Measurements from ENCODE around the gene H1-8. TPM values are rescaled to one million over a fixed set of nuclear protein-coding genes. Genes with fewer than 3 reads are reported as not detected.
A peak's percentile ranks its signal among the peaks of the same experiment; 100 is the strongest.
"Not testable (repeated sequence)": the region's sequence is repeated elsewhere in the genome, so short reads cannot be mapped to it uniquely, and the experiment has no call there.

H1-8 gene
- total RNA-seq, 1 donor from 2014 or later: not detected

DNA sequence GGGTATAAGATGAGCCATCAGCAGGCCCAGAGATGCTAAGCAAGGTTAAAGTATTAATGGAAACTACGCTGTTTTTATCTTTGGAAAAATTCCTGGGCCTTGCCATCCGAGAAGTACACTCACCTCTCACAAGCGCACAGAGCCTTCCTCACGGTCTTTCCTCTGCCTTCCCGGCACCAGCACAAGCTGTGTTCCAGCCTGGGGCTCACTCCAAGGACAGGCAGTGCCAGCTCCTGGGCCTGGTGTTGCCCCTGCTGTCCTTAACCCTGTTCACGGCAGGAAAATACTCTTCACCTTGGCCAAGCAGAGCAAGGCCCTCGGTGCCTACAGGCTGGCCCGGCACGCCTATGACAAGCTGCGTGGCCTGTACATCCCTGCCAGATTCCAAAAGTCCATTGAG lies 28.9 kb upstream of the H1-8 start:
- H3K4me3 Mint-ChIP-seq (ENCODE audit: unreplicated experiment): no peak overlapping the region
- DNase-seq (ENCODE audit: low spot score): peak; percentile 46
- H3K27ac Mint-ChIP-seq (ENCODE audit: unreplicated experiment): no peak overlapping the region
- no peaks in the 10 kb centered on the region for H3K4me1 Mint-ChIP-seq (ENCODE audit: low read depth)
- H3K36me3 Mint-ChIP-seq (ENCODE audit: low read depth): peaks cover 24% of the 10 kb centered on the region
- no peaks in the 10 kb centered on the region for H3K27me3 Mint-ChIP-seq (ENCODE audit: low read depth)
- H3K9me3 Mint-ChIP-seq (ENCODE audit: low read depth): no peaks in the 10 kb centered on the region
- TF ChIP-seq, protein P1, sequence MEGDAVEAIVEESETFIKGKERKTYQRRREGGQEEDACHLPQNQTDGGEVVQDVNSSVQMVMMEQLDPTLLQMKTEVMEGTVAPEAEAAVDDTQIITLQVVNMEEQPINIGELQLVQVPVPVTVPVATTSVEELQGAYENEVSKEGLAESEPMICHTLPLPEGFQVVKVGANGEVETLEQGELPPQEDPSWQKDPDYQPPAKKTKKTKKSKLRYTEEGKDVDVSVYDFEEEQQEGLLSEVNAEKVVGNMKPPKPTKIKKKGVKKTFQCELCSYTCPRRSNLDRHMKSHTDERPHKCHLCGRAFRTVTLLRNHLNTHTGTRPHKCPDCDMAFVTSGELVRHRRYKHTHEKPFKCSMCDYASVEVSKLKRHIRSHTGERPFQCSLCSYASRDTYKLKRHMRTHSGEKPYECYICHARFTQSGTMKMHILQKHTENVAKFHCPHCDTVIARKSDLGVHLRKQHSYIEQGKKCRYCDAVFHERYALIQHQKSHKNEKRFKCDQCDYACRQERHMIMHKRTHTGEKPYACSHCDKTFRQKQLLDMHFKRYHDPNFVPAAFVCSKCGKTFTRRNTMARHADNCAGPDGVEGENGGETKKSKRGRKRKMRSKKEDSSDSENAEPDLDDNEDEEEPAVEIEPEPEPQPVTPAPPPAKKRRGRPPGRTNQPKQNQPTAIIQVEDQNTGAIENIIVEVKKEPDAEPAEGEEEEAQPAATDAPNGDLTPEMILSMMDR (IDR thresholded peaks at IDR 0.05): no peak

DNA sequence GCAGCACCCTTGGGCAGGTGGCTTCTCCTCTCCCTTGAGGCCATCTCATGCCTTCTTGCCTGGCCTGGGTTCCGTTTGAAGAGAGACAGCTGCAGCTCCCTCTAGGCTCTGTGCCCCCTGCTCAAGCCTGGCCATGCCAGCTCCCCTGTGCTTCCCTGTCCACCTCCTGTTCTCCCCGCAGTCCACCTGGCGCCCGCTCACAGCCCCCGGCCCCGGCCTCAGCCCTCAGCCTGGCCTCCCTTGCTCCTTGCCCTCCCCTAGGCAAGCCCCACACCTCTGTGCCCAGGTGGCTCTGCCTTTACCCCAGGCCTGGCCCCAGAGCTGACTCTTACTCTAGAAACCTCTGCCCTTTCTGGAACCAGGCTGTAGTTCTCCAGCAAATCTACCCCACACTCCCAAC lies 28.4 kb upstream of the H1-8 start:
- TF ChIP-seq, protein P1 (IDR thresholded peaks at IDR 0.05): no peak
- DNase-seq (ENCODE audit: low spot score): peak; percentile 78
- H3K9me3 Mint-ChIP-seq (ENCODE audit: low read depth): no peaks in the 10 kb centered on the region
- no peak overlapping the region for H3K27ac Mint-ChIP-seq (ENCODE audit: unreplicated experiment)
- H3K4me1 Mint-ChIP-seq (ENCODE audit: low read depth): no peaks in the 10 kb centered on the region
- peaks cover 23% of the 10 kb centered on the region for H3K36me3 Mint-ChIP-seq (ENCODE audit: low read depth)
- H3K4me3 Mint-ChIP-seq (ENCODE audit: unreplicated experiment): no peak overlapping the region
- H3K27me3 Mint-ChIP-seq (ENCODE audit: low read depth): no peaks in the 10 kb centered on the region

GRCh38 chr3:129515108-129515820 lies 27.7 kb upstream of the H1-8 start:
- DNase-seq (ENCODE audit: low spot score): peak; percentile 51
- H3K4me3 Mint-ChIP-seq (ENCODE audit: unreplicated experiment); H3K9me3 Mint-ChIP-seq (ENCODE audit: low read depth); H3K27me3 Mint-ChIP-seq (ENCODE audit: low read depth); H3K4me1 Mint-ChIP-seq (ENCODE audit: low read depth); H3K27ac Mint-ChIP-seq (ENCODE audit: unreplicated experiment): not testable (repeated sequence)
- peaks cover 23% of the 10 kb centered on the region for H3K36me3 Mint-ChIP-seq (ENCODE audit: low read depth)

DNA sequence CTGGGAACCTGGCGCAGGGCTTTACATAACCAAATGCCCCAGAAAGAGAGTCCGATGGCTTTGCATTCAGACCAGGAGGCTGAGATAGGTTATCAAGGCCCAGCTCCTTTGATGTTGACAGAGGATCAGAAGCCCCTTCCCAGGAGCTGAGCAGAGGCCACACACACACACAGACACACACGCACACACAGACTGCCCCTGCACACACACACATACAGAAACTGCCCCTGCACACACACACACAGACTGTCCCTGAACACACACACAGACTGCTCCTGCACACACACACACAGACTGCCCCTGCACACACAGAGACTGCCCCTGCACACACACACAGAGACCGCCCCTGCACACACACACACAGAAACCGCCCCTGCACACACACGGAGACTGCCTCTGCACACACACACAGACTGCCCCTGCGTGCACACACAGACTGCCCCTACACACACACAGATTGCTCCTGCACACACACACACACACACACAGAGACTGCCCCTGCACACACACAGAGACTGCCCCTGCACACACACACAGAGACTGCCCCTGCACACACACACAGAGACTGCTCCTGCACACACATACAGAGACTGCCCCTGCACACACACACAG lies 27.0 kb upstream of the H1-8 start:
- H3K9me3 Mint-ChIP-seq (ENCODE audit: low read depth); H3K4me3 Mint-ChIP-seq (ENCODE audit: unreplicated experiment); H3K4me1 Mint-ChIP-seq (ENCODE audit: low read depth); H3K27ac Mint-ChIP-seq (ENCODE audit: unreplicated experiment); H3K27me3 Mint-ChIP-seq (ENCODE audit: low read depth): not testable (repeated sequence)
- H3K36me3 Mint-ChIP-seq (ENCODE audit: low read depth): peaks cover 21% of the 10 kb centered on the region
- DNase-seq (ENCODE audit: low spot score): peak; percentile 42

GRCh38 chr3:129517516-129517915 lies 25.5 kb upstream of the H1-8 start:
- Mint-ChIP-seq H3K36me3 (ENCODE audit: low read depth) (peaks cover 18% of the 10 kb centered on the region), H3K4me1 (ENCODE audit: low read depth) (peaks cover 3% of the 10 kb centered on the region), H3K27ac (ENCODE audit: unreplicated experiment) (no peak overlapping the region), H3K27me3 (ENCODE audit: low read depth) (no peaks in the 10 kb centered on the region), H3K4me3 (ENCODE audit: unreplicated experiment) (no peak overlapping the region), H3K9me3 (ENCODE audit: low read depth) (no peaks in the 10 kb centered on the region)
- no peak for DNase-seq (ENCODE audit: low spot score)
- TF ChIP-seq, protein P1 (IDR thresholded peaks at IDR 0.05): no peak

DNA sequence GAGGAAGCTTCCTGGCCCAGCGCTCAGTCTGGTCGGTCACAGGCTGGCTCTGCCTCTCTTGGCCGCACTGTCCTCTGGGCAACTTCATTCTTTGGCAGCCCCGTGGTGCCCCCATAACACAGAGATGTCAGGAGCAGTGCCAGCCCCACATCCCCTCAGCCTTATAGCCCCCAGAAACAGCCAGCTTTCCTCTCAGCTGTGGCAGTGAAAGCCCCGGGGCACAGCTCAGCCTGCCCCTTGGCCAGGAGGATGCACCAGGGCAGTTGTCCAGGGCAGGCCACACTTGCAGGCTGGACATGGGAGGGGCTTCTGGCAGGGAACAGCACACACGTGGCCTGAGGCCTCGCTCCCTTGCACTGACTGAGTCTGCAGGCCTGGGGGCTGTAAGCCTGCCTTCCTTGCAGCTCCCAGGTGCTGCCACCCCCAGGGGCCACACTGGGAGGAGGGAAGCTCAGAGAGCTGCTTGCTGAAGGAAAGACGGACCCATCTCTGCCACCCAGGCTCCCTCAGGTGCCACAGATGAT lies 24.9 kb upstream of the H1-8 start:
- Mint-ChIP-seq H3K36me3 (ENCODE audit: low read depth) (peaks cover 15% of the 10 kb centered on the region), H3K4me1 (ENCODE audit: low read depth) (peaks cover 3% of the 10 kb centered on the region), H3K27me3 (ENCODE audit: low read depth) (no peaks in the 10 kb centered on the region), H3K9me3 (ENCODE audit: low read depth) (no peaks in the 10 kb centered on the region), H3K4me3 (ENCODE audit: unreplicated experiment) (no peak overlapping the region), H3K27ac (ENCODE audit: unreplicated experiment) (no peak overlapping the region)
- DNase-seq (ENCODE audit: low spot score): no peak
- TF ChIP-seq, protein P1 (IDR thresholded peaks at IDR 0.05): no peak
